ENCODE results near the gene GRAMD1A.
"Not testable (repeated sequence)": the region's sequence is repeated elsewhere in the genome, so short reads cannot be mapped to it uniquely, and the experiment has no call there.

GRAMD1A gene

DNA sequence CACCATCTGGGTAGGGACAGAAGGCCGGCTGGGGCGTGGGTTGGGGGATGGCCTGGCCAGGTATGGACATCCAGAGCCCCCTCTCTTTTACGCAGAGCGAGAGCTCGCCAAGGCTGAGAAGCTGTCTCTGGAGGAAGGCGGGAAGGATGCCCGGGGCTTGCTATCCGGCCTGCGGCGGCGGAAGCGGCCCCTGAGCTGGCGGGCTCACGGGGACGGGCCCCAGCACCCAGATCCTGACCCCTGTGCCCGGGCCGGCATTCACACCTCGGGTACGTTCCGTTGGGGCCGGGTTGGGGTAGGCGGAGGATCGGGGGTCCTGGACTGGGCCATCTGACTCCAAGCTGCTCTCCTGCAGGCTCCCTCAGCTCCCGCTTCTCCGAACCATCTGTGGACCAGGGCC, 21.5 kb downstream of the GRAMD1A start:
- no peak for DNase-seq

DNA sequence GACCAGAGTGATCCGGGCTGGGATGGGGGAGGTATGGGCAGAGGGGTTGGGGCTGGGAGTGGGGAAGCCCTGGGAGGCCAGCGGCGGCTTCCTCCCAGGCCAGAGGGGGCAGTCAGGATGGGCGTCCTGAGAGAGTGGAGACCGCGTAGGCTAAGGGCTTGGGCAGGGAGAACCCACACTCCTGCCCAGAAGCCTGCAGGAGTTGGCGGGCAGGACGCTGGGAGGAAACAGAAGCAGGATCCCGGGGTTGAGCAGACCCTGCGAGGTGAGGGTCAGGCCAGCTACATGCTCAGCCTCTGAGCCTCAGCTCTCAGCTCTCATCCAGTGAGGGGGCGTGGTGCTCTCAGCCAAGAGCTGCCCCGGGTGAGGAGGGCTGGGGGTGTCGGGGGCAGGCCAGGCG, 22.3 kb downstream of the GRAMD1A start:
- DNase-seq: no peak

DNA sequence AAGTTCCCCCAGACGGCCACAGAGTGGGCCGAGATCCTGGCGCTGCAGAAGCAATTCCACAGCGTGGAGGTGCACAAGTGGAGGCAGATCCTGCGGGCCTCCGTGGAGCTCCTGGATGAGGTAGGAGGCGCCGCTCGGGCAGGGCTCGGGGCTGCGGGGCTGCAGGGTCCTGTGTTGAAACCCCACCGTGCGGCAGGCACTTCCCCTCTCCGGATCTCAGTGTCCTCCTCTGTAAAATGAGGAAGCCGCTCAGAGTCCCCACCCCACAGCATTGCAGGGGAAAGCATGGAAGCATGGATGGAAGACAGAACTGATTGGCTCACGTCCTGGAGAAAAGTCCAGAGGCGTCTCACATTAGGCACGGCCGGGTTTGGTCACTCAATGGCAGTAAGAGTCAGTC, 23.3 kb downstream of the GRAMD1A start:
- DNase-seq: no peak

DNA sequence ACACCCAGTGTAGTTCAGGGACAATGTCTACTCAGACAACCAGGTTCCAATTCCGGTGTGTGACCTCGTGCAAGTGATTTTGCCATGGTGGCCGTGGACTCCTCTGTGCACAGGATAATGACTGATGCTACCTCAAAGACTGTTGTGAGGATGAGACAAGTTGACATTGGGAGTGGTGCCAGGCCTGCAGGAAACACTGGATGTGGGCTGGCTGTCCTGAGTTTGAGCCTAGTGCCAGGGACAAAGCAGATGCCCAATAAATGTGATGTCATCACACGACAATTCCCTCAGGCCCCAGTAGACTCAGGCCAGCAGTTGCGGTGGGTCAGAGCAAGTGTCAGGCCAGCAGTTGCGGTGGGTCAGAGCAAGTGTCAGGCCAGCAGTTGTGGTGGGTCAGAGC, 24.0 kb downstream of the GRAMD1A start:
- DNase-seq: no peak

DNA sequence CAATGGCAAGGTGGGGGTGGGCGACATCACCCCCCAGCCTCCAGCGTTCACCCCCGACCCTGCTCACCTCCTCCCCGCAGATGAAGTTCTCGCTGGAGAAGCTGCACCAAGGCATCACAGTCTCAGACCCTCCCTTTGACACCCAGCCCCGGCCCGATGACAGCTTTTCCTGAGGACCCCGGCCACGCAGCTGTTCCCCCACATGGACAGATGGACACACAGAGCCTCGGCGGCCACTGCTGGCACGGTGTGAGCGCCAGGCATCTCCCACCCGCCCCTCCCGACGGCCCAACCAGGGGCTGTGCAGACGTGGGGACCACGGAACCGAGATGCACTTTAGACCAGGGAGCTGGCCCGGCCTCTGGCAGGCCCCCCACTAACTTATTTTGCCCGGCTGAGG, 25.8 kb downstream of the GRAMD1A start:
- DNase-seq: no peak

DNA sequence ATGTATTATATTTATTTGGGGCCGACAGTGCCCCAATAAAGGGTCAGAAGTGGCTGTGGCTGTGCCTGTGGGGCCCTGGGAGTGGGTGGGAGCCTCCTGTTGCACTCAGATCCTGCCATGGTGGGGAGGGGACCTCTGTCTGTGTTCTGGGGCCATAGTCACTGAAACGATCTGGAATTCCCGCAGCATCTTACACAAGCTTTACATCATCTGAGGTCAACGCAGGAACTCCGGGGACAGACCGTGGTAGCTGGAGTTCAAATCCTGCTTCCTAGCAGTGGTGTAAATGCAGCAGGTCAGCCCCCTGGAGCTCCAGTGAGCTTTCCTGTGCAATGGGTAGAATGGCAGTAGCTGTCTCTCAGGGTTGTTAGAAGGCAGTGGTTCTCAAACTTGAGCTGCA, 26.3 kb downstream of the GRAMD1A start:
- DNase-seq: no peak

DNA sequence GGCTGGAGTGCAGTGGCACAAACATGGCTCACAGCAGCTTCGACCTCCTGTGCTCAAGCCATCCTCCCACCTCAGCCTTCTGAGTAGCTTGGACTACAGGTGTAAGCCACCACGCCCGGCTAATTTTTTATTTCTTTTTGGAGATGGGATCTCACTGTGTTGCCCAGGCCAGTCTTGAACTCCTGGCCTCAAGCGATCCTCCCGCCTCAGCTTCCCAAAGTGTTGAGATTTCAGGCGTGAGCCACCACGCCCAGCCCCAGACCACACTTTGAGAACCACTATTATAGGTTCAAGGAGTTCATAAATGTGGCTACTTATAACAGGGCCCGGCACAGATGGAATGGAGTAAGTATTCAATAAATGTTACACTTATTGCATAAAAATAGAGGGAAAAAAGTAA, 26.9 kb downstream of the GRAMD1A start:
- no peak for DNase-seq

DNA sequence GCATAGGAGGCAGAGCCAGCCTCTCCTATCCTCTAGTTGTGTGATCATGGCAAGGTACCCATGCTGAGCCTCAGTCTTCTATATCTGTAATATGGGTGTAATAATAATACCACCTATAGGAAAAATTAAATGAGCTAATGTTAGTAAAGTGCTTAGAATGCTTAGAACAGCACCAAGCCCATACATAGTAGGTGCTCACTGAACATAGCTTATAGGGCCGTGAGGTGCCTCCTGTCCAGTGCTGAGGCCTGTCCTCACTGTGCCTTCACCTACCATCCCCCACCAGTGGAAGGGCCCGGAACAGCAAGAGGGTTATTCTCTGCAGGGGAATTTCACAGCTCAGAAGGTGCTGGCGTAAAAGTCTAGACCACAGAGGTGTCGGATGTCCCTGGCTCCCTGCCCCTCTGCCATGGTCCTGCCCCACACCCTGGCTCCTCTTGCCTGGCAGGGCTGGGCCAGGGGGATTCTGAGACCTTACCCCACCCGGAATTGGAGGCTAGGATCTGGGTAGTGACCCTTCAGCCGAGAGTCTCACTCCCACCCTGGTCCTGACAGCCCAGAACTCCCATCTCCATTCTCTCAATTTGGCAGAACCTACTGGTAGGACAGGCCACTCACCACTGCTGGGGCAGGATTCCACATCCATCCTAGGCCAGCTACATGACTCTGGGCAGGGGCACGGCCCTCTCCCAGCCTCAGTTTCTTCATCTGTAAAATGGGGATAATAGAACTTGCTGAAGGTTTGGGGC, 27.9 kb downstream of the GRAMD1A start:
- no peak for DNase-seq

DNA sequence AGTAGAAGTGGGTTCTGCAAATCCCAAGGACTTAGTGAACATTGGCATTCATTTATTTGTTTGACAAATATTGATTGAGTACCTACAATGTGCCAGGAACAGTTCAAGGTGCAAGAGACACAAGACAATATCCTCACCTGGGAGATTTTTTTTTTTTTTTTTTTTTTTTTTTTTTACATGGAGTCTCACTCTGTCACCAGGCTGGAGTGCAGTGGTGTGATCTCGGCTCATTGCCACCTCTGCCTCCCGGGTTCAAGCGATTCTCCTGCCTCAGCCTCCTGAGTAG, 28.4 kb downstream of the GRAMD1A start:
- not testable (repeated sequence) for DNase-seq

DNA sequence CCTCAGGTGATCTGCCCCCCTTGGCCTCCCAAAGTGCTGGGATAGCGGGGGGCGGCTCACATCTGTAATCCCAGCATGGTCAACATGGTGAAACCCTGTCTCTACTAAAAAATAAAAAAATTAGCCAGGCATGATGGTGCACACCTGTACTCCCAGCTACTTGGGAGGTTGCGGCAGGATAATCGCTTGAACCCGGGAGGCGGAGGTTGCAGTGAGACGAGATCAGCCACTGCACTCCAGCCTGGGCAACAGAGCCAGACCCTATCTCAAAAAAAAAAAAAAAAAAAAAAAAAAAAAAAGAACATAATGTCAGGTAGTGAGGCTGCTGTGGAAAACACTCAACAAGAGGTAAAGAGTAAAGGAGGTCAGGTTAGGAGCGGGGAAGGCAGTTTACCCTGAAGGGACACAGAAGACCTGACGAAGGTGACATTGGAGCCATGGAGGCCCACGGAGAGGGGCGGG, 29.2 kb downstream of the GRAMD1A start:
- not testable (repeated sequence) for DNase-seq

DNA sequence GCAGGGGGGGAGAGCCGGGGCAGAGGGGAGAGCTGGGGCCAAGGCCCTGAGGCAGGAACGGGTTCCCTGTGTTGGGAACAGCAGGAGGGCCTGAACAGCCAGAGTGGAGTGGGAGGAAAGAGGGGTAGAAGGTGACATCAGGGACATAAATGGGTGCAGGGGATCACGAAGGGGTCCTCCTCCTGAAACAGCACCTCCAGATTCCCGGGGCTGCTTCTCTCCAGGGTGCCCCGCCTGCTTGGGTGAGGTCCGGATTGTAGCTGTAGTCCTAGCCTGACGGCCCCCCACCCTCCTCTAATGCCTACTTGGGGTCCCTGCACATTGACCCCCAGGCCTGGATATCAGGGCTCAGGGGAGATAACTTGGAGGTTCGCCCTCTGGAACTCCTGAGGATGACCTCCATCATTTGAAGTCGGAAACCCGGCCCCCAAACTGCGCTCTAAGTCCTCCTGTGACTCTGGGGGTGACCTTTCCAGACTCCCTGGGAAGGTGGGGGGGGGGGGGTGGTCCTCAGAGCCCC, 29.7 kb downstream of the GRAMD1A start:
- no peak for DNase-seq

DNA sequence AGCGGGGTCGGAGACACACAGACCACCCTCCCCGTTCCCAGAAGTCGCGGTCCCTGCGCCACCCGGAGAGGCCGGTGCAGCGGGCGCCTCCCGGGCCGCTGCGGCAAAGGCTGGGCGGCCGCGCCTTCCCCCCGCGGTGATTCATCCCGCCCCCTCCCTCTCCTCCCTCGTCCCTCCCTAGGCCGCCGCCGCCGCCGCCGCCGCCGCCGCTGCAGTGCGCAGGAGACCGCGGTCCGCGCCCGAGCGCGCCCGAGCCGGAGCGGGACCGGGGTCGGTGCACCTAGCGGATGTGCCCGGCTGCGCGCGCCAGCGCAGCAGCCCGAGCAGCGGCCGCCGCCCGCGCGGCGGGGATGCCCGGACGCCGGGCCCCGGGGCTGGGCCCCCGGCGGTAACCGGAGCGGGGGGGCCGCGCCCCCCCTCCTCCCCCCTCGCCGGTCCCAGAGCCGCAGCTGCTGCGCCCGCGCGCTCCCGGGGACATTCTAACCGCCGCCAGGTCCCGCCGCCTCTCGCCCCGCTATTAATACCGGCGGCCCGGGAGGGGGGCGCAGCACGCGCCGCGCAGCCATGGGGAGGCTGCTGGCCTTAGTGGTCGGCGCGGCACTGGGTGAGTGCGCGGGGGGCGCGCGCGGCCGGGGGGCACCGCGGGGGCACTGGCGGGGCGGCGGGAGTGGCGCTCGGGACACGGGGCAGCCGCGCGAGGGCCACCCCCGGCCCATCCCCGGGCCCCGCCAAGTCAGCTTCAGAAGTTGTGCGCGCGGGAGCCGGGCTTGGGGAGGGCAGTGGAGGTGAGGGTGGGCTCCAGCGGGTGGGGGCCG, 30.3 kb downstream of the GRAMD1A start, which contains the start of gene SCN1B:
SCN1B (plus strand) TSS at position 214 of the 815 bp plus-strand sequence; CDS start at position 565, 351 bp downstream.
- no peak for DNase-seq

DNA sequence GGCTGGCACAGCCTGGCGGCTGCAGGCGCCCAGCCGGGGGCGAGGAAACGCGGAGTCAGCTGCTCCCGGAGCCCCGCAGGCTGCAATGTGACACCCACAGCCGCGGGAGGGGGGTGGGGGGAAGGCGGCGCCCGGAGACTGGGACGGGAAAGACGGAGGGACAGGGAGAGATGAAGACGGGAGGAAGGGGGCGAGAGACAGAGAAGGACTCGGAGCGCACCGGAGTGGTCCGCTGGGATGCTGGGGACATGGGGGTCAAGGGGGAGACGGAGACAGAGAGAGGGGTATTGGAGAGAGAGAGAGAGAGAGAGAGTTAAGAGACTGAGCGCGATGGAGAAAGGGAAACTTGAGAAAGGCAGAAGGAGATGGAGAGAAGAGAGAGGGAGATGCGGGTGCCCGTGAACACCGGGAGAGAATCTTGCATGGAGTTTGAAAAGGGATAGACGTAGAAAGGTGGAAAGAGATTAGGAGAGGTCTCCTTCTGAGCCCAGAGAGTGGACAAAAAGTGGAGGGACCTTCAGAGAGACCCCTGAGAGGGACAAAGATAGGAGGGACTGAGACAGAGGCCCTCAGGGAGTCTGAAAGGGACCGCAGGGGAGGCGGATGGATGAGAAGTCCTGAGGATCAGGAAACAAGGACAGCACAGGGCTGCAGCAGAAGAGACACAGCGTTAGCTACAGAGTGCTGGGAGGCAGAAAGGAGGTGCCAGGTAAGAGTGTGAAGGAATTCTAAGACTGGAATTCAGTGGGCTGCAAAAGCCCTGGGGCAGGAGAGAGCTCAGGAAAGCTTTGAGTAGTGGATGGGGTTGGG, 31.2 kb downstream of the GRAMD1A start:
- no peak for DNase-seq

DNA sequence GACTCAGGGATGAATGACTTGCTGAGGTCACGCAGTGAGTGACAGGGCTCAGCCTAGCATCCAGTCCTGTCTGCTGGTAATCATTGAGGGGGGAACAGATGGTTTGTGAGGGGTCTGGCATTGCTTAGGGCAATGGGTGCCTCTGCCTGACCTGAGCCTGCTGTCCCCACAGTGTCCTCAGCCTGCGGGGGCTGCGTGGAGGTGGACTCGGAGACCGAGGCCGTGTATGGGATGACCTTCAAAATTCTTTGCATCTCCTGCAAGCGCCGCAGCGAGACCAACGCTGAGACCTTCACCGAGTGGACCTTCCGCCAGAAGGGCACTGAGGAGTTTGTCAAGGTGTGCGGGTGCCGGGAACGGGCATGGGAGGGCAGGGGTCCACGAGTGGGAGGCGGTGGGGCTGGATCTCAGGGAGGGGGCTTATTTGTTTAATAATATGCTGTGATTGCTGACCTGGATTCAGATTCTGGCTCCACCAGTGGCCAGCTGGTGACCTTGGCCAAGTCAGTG, 32.3 kb downstream of the GRAMD1A start:
- DNase-seq: no peak

DNA sequence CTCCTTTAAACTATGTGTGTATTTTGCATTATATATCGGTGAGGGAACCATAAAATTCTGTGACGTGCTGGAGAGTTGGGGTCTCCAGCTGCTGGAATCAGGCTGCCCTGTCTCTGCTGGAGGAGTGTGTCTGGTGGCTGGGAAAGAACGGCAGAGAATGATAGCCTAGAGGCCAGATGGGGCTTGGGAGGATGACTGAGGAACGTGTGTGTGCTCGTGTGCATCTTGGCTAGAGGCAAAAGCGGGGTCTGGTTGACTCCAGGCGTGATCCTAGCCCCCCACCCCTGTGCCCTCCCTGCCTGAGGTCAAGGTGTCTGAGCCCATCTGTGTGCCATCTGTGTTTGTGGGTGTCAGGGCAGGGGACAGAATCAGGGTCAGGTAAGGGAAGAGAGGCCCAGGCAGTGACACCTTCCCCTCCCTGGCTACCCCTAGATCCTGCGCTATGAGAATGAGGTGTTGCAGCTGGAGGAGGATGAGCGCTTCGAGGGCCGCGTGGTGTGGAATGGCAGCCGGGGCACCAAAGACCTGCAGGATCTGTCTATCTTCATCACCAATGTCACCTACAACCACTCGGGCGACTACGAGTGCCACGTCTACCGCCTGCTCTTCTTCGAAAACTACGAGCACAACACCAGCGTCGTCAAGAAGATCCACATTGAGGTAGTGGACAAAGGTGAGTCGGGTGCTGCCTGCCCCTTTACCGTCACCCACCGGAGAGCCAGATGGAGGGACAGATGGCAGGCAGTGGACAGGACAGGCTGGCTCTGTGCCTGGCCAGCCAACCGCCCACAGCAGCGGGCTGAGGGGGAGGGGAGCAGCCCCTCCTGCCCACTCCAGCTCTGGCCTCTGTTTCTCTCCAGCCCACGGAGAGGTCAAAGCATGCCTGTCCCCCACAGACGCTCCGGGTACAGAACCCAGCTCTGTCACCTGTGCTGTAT, 33.2 kb downstream of the GRAMD1A start:
- no peak for DNase-seq

DNA sequence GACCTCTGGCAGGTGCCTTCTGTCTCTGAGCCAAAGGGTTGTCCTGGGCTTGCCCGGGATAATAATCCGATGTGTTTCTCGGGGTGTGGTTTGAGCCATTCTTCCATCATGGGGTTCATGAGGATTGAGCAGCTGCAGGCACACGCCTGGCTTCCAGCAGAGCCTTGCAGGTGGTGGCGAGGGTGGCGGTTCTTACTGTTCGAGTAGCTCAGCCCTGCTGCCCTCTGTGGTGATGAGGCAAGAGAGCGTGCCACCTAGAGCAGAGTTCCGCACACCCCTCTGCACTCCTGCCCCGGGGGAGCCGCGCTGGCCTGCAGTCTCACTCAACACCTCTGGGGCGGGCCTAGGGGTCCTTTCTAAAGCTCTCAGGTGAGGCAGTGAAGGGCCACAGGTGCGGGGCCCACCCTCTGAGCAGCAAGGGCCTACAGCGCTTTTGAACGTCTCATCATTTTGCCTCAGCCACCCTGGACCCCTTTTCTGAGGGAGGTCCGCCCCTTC, 33.9 kb downstream of the GRAMD1A start:
- DNase-seq: no peak

DNA sequence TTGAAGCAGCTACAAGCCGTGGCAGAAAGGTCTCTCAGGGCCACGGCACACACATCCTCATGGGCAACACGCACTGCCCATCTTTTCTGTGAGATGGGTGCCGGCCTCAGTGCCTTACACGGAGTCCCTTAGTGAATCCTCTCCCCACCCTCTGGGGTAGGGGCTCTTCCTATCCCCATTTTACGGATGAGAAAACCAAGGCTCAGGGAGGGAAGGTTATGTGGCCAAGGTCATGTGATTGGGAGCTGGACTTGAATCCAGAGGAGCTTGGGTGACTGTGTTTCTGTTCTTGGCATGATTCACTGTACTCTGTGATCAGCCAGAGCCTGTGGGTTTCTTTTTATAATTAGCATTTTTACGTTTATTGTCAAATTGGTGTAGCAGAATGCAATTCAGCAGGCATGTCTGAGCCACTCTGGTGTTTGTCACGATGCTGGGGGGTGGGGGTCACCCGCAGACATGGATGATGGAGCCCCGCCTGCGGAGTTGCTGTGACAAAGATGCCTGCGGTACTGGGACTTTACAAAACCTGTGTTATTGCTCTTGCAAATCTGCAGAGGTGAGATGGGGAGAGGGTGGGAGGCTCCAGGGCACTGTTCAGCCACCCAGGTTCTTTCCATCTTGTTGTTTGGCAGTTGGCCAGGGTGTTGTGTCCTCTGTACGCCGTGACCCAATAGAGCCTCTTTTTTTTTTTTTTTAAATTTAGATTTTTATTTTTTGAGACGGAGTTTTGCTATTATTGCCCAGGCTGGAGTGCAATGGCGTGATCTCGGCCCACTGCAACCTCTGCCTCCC, 34.7 kb downstream of the GRAMD1A start:
- no peak for DNase-seq

DNA sequence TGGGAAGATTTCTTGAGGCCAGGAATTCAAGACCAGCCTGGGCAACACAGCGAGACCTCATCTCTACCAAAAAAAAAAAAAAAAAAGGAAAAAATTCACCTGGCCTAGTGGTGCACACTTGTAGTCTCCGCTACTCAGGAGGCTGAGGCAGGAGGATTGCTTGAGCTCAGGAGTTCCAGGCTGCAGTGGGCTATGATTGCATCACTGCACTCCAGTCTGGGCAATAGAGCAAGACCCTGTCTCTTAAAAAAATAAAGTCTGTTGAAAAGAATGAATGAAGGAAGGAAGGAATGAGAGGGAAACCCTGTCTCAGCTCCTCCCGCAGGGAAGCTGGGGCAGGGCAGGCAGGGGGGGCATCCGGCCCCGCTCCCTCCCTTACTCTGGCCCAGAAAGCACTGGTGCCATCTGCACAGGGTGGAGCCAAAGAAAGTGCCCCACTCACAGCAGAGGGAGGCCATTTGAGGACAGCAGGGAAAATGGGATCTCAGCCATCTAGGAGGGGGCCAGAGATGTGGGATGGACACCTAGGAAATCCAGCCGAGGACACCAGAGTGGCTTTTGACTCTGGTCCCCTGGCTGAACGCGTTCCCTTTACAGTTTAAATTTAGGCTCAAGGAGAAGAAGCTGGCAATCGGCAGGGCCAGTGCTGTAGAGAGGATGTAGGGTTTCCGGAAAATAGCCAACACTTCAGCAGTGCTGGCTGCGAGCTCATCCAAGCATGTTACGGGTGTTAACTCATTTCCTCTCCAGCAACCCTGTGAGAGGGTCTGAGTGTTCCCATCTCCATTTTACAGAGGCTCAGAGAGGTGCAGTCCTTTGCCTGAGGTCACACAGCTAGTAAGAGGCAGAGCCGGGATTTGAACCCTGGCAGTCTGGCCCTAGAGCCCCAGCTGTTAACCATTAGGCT, 37.8 kb downstream of the GRAMD1A start:
- no peak for DNase-seq

DNA sequence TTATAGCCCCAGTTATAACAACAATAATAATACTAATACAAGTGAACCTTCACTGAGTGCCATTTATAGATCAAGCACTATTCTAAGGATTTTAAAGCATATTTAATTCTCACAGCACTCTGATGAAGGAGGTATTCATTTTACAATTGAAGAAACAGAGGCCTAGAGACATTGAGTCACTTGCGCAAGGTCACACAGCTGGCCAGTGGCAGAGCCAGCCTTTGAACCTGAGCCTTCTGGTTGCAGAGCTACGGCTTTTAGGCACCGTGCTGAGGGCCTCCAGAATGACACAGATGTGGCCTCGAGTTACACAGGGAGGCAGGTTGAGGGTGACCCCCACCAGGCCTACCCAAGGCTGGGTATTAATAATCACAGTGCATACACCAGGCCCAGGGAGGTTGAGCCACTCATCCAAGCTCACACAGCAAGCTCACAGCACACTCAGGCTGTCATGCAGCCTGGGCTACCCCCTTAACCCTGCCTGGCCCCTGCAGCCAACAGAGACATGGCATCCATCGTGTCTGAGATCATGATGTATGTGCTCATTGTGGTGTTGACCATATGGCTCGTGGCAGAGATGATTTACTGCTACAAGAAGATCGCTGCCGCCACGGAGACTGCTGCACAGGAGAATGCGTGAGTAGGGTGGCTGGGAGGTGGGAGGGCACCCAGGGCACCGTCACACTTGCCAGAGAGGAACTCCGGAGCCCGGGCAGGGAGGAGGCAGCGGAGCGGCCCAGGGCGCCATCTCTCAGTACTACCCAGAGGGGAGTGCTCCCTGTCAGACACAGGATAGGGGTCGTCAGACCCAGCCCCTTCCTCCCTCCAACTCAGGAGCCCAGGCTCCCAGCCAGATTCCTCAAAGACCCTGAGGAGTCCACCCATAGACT, 38.7 kb downstream of the GRAMD1A start:
- no peak for DNase-seq

Measured in KG1 (cell line).